Stimulated activated CD8-positive, alpha-beta memory T cell treated with anti-CD3 and anti-CD28 coated beads, Interleukin-7, amount 100 ng/mL, for 24 hours (primary cell): ENCODE measurements around the gene PDE4D.
"Not testable (repeated sequence)": the region's sequence is repeated elsewhere in the genome, so short reads cannot be mapped to it uniquely, and the experiment has no call there.

ENCODE experiments used
- DNase-seq: peaks from one replicate; pipeline ENCODE4 v3.0.0-alpha.2; 2020; ENCODE audit warnings: low read depth

The PDE4D gene

GRCh38 chr5:59799668-59800346, 93.7 kb downstream of the PDE4D start:
- no peak for DNase-seq

DNA sequence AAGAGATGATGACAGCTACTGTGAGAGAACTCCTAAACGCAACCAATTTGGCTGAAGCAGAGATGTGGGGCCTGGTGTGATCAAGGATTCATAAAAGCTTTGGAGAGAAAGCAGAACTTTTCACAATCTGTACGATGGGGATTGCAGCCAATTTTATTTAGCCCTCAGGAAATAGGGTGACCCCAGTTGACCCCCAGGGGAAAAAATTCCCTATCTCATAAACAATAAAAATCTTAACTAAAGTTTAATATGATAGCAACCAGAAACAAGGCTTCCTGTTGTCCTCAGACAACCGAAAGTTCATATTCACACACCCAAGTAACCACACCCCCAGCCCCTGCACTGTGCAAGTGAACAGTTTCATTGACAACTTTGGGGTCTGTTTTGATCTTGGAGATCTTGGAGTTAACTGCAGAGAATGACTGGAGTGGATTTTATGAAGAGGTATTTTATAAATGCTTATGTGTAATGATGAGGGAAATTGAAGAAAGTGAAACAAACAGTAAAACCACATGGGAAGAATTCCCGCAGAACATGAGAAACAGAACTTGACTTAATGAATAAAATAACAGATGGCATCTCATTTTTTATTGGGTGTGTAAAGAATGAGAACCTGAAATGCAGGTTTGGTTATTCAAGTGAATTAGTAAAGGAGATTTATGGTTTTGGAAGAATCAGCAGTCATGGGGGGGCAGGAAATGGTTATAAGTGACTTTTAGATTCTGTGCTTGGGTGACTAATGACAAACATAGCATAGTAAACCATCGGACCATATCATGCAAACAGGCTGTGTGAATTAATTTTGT, 94.5 kb downstream of the PDE4D start:
- no peak for DNase-seq

DNA sequence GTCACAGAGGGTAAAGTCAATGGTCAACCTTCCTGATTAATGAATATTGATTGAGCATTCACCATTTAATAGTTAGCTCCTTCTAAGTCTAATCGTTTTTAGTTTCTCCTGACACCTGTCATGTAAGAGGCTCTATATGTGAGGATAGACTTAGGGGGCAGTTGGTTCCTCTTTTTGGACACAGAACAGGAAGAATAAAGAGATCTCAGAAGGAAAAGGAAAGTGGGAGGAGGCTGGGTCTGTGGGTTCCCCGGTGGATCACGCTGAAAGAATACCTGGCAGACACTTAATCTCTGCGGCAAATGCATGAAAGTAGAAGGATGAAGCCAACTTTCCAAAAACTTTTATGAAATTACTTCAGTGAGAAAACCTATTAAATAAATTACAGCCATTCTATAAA, 98.4 kb downstream of the PDE4D start:
- no peak for DNase-seq

DNA sequence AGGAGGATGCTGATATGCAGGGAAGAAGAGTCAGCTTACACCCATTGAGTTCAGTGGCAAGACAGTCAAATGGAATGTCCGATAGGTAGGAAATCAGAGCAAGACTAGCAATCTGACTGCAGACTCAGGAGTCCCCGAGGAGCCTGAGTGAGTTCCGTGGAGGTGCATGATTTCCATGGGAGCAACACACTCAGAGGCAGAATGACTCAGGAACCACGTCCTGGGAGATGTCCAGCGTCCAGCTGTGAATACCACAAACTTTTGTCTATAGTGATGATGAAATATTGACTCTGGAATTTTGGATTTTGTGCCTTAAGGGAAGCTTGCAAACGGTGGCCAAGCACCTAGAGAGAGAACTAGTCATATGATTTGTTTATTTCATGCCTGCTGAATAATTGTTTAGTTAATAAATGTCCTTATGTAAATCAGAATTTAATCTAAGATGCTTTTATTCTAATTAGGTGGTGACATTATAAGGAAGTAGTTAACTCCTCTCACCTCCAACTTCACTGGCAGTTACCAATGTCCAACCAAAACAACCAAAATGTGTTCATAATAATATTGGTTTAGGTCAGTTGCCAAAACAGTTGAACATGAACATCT, 100.4 kb downstream of the PDE4D start:
- DNase-seq = no peak

DNA sequence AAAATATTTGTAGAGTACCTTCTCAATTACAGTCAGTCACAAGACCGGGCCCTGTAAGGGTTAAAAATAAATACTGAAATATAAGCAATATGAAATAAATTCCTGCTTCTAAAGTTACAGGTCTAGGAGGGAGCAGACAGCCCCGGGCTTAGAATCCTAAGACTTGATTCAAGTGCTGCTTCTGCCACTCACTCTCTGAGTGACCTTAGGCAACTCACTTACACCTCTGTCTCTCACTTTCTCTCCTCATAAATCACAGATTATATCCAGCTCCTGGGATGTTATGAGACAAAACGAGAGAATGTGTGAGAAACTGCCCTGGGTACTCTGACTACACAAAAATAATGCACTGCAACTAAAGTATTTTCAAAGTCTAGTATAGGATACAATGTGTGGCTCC, 101.9 kb downstream of the PDE4D start:
- DNase-seq = no peak

GRCh38 chr5:59790776-59791475, 102.6 kb downstream of the PDE4D start:
- DNase-seq = no peak

GRCh38 chr5:59790376-59790775, 103.2 kb downstream of the PDE4D start:
- no peak for DNase-seq

DNA sequence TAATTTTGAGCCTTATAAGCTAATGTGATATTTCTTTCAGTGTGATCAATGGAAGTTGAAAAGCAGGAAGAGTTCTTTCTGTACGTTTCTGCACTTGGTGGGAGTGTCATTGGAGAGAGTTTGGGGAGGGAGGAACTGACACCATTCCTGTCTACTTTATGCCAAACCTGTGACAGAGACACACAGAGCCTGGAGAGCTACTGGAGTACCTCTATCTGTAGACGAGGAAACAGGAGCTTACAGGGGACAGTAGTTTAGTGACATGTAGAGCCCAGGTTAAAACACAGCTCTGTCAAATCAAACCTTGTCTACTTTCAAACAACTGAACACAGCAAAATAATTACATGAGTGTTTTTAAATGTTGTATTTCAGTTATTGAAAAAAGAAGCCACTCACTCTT, 103.6 kb downstream of the PDE4D start:
- DNase-seq = no peak

- no peak for DNase-seq
Measured at GRCh38 chr5:59789197-59789596, 104.3 kb downstream of the PDE4D start.

DNA sequence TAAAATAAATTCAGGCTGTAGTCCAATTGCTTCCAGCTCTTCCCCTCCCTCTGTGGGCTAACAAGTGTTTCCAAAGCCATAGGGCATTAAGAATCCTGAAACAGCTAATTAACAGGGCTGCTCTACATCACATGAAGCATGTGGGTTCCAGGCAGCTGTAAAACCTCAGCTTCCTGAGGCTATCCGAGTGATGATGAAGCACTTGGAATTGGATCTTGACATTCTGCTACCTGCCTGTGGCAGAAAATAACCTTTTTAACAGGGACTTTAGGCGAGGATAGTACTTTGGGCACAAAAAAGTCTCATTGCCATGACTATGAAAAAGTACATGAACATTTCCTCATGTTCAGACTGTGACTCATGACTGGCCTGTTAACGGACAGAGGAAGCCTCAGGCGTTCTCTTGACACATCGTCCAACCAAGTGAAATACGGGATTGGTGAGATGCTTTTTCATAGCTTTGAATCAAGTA, 107.2 kb downstream of the PDE4D start:
- no peak for DNase-seq

DNA sequence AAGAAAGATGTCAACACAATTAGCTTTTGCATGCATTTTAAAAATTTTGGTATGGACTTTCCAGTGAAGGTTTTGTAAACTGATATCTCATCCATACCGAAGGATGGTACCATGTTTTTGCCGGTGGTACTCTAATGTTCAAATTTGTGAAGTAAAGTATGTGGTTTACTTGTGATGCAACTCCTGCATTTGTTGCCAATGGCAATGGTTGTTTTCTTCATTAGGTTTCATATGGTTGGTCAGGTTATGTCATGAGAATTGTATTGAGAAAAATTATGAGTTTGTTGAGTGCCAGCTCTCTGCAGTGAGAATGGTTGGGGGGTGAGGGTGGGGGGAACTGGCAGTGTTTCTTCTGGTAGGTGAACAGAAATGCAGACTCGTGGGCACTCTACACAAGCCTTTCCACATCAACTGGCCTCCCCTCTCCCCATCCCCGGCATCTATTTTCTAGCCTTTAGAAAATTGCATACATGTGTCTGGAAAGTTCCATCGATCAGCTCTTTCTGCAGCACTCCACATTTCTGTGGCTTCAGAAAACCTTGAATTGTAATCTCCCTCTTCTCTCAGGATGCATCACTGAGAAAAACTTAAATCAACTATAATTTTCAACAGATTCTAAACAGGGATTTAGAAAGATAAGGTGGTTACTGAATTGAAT, 107.7 kb downstream of the PDE4D start:
- DNase-seq = no peak

DNA sequence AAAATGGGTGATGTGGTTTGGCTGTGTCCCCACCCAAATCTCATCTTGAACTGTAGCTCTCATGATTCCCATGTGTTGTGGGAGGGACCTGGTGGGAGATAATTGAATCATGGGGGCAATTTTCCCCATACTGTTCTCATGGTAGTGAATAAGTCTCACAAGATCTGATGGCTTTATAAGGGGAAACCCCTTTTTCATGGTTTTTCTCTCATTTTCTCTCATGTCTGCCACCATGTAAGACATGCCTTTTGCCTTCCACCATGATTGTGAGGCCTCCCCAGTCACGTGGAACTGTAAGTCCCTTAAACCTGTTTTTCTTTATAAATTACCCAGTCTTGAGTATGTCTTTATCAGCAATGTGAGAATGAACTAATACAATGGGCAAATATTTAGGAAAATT, 108.8 kb downstream of the PDE4D start:
- not testable (repeated sequence) for DNase-seq

DNA sequence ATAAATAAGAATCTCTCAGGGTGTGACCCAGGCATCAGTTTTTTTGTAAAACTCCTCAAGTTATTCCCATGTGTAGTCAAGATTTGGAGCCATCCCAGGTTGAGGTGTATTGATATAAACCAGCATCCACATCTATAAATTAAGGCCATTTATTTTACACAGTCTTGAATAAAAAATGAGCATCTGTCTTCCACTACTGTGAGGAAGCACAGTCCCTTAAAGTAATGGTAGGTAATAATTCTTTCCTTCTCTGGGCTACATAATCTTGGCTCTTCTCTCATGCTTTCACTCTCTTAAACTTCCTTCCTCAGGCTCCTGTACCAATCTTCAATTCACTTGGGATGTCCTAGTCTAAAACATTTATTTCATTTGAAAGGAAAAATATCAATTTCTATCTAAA, 110.3 kb downstream of the PDE4D start:
- DNase-seq = no peak

- DNase-seq = no peak
Measured at GRCh38 chr5:59782856-59783255, 110.7 kb downstream of the PDE4D start.

- no peak for DNase-seq
Measured at GRCh38 chr5:59779453-59779852, 114.1 kb downstream of the PDE4D start.

DNA sequence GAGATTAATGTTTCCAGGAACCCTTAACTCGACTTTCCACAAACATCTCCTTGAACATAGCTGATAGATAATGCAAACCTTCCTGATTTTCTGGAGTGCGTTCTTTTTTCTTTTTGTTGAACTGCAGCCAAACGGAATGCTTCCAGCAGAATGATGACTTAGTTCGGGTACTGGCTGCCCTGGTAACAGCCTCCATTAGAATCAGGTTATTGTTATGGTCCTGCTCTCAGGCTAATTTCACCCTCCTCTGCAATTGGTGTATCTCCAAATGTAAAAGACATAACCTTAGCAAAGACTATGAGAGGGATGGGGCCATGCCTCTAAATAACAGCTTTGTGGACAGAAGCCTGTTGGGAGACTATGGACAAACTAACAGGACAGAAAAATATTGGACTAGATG, 116.5 kb downstream of the PDE4D start:
- no peak for DNase-seq

DNA sequence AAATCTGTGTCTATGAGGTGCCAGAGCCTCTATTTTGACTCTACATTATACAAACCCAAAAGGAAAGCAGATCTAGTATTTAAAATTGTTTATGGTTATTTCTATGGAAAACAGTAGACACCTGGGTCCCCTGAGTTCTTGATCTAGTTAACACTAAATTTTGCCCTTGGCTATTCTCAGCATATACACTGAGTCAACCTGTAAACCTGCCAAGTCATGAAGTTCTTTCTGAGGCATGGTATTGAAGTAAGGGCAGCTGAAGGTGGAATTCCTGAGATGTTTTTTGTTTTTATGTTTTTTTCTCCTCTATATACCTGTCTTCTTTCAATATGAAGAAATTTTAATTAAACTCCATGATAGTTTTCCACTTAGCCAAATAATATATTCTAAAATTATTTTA, 120.2 kb downstream of the PDE4D start:
- DNase-seq = no peak

DNA sequence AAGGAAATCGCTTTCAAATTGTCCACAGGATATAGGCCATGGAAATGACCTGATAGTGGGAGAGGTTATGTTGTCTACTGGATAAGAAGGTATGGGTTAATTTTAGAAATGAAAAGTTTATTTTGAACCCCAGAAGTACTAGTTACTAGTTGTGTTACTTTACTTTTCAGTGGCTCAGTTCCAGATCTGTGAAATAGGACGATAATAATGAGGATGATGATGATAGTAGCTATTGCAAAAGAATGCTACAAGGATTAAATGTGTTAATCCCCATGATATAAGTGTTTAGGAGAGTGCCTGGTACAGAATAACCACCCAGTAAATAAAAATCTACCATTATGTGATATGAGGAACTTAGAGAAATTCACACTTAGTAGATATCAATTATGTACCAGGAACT, 120.8 kb downstream of the PDE4D start:
- DNase-seq = no peak

DNA sequence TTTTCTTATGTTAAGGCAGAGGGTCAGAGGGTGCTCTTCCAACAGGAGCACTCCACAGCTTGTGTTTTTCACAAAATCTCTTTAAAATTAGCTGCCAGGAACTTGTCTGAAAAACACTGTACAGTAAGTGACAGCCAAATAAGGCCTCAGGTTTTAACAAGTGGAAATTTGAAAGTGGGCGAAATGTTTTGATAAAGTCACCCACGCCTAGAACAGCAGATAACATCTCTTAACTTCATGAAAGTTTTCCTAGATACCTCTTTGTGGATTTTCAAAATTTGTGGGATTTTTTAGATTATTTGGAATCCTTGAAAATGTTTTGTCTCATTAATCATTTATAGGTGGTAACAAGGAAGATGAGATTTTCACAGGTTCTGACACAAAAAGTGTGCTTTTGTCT, 121.3 kb downstream of the PDE4D start:
- DNase-seq = no peak

DNA sequence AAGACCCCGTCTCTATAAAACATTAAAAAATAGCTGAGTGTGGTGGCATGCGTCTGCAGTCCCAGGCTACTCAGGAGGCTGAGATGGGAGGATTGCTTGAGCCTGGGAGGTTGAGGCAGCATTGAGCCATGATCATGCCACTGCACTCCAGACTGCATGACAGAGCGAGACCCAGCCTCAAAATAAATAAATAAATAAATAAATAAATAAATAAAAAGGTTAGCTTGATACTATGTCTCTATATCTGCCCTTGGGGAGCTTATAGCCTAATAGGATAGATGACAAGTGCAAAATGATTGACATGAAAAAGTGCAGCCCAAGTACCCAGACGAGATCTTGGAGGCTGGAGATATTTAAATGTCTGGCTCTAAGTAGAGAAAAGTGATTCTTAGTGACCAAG, 122.6 kb downstream of the PDE4D start:
- DNase-seq = no peak

DNA sequence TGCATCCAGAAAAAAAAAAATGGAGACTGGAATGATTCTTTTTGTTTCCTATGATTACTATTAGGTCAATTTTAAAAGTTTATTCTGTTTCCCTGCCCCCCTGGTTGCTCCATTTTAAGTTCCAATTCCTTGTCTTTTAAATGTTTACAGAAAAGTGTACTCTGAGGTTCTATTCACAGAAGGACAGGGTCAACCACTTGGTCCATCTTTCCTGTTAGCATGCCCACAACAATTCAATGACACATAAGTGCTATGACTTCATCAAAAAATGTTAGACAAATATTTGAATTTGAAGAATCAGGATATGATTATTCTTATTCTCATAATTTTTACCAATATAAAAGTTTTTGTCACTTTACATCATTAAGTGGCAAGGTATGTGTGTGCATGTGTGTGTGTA, 123.7 kb downstream of the PDE4D start:
- DNase-seq = no peak

- no peak for DNase-seq
Measured at GRCh38 chr5:59769041-59769360, 124.5 kb downstream of the PDE4D start.
